GM12891 (cell line): ENCODE results near the gene SET.
"Not testable (repeated sequence)": the region's sequence is repeated elsewhere in the genome, so short reads cannot be mapped to it uniquely, and the experiment has no call there.

Source experiments
- DNase-seq: peaks from one replicate; pipeline ENCODE4 v3.0.0; 2011; ENCODE audit warnings: low spot score; ENCODE audit not compliant: insufficient read length
- FAIRE-seq: peaks from 2 replicates; lab custom pipeline; 2011; peaks lifted over from hg19 to GRCh38; lab: Jason Lieb, UNC
- PAX5 ChIP-seq: IDR thresholded peaks from 2 replicates; pipeline ENCODE4 v1.6.1; 2011; ENCODE audit warnings: low read length, moderate library complexity, mild to moderate bottlenecking; ENCODE audit not compliant: insufficient read depth, severe bottlenecking
- POLR2A ChIP-seq: IDR thresholded peaks from 2 replicates; pipeline ENCODE4 v1.6.1; 2011; ENCODE audit warnings: low read depth, low read length, control low read depth
- POLR2AphosphoS5 ChIP-seq: IDR thresholded peaks from 2 replicates; pipeline ENCODE4 v1.6.1; 2011; ENCODE audit warnings: low read depth, low read length, control low read depth
- POU2F2 ChIP-seq: IDR thresholded peaks from 2 replicates; pipeline ENCODE4 v1.6.1; 2011; ENCODE audit warnings: low read depth, mild to moderate bottlenecking, control low read depth, low read length, moderate library complexity
- SPI1 ChIP-seq: IDR thresholded peaks from 2 replicates; pipeline ENCODE4 v1.6.1; 2011; ENCODE audit warnings: low read depth, low read length, control low read depth
- TAF1 ChIP-seq: IDR thresholded peaks from 2 replicates; pipeline ENCODE4 v1.6.1; 2011; ENCODE audit warnings: low read depth, low read length, control low read depth

SET gene

DNA sequence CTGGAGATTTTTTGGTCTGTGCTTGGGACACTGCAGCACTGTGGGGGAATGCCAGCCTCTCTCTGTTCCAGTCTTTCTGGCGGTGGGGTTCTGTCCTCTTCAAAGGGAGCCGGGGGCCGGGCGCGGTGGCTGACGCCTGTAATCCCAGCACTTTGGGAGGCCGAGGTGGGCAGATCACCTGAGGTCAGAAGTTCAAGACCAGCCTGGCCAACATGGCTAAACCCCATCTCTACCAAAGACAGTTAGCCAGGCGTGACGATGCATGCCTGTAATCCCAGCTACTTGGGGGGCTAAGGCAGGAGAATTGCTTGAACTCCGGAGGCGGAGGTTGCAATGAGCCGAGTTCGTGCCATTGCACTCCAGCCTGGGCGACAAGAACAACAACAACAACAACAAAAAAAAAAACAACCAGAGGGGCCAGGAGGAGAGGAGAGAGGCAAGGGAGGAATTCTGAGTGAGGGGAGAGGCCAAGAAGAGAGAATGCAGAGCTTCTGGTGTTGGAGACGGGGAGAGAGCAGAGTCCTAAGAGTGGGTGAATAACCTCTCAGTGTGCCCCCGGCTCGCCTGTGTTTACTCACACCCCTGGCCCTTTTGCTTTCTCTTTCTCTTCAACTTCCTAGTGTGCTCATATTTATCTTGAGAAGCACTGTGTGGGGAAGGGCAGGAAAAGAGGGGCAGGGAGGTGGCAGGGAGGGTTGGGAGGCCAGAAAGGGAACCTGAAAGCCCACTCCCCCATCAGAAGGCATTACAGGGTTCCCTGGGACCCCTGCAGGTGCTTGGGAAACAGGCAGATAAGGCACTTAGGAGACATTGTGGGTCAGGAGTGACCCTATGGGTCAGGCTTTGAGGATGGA, 3.2 kb upstream of the SET start:
- FAIRE-seq (no peak), DNase-seq (no peak)
- no peak for TF ChIP-seq SPI1
- no peak for TF ChIP-seq PAX5
- TF ChIP-seq POLR2A, result no peak
- no peak for TF ChIP-seq POLR2AphosphoS5
- TF ChIP-seq POU2F2, result no peak
- TF ChIP-seq TAF1, result no peak

DNA sequence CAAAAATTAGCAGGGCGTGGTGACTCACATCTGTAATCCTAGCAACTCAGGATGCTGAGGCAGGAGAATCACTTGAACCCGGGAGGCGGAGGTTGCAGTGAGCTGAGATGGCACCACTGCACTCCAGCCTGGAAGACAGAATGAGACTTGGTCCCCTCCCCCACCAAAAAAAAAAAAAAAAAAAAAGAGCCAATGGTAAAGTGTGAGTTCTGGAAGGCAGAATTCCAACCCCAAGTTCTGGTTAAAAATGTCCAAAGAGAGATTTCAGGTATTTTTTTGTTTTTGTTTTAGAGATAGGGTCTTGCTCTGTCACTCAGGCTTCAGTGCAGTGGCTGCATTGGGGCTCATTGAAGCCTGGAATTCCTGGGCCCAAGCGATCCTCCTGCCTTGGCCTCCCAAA, 1.6 kb upstream of the SET start:
- DNase-seq, result no peak
- TF ChIP-seq POLR2A (no peak), PAX5 (no peak), POLR2AphosphoS5 (no peak), TAF1 (no peak), POU2F2 (no peak), SPI1 (no peak)
- no peak for FAIRE-seq

DNA sequence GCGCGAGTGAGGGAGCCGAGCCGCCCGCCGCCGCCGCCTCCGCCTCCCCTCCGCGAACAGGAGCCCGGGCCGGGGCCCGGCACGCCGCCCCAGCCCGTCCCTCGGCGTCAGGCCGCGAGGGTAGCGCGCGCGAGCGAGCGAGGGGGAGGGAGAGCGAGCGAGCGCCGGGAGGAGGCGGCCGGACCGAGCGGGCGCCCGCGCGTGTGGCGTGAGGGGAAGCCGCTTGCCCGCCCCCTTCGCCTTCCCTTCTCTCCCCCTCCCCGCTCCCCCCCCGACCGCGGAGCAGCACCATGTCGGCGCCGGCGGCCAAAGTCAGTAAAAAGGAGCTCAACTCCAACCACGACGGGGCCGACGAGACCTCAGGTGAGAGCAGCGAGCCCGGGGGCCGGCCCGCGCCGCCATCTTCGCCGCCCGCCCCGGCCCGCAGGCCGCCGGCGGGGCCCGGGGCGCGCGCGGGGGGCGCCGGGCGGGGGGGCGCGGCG, 312 bp downstream of the SET start:
- DNase-seq, result no peak
- FAIRE-seq, result no peak
- no peak for TF ChIP-seq POLR2AphosphoS5
- no peak for TF ChIP-seq PAX5
- TF ChIP-seq SPI1, result no peak
- no peak for TF ChIP-seq TAF1
- no peak for TF ChIP-seq POLR2A
- no peak for TF ChIP-seq POU2F2

DNA sequence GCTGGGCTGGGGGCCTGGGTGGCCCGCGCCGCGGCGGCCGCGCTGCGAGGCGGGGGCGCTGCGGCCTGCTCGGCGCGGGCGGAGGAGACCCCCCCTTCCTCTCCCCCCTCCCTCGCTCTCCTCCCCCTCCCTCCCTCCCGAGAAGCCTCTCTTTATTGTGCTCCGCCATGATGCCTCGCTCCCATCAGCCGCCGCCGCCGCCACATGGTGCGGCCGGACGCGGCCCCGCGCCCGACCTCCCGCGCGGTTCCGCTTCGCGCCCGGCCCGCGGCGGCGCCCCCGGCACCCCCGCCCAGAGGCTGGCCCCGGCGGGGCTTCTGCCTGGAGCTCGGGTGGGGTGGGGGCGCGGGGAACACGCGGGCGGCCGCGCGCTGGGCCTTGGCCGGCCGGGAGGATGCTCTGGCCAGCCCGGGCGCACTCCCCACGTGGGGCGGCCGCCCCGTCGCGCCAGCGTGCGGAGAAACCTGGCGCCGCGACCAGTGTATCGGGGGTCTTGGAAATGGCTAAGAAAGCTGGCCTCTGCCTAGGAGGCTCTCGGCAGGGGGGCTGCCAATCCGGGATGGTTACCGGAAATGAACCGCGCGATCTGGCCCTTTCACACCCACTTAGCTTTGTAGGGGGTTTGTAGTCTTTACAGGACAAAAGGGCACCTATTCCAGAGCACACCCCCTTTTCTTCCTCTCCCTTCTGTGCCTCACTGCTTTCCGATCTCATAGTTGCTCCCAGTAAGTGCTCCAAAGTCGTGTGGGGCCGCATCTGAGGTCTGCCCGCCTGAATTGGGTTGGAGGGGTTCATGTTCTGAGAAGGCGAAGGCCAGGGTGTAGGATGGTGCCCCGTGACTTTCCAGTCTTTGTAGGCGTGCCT, 1.0 kb downstream of the SET start:
- DNase-seq (no peak), FAIRE-seq (no peak)
- peak; percentile 33; the same call in 1 of the 2 replicates for TF ChIP-seq POLR2A
- no peak for TF ChIP-seq POU2F2

DNA sequence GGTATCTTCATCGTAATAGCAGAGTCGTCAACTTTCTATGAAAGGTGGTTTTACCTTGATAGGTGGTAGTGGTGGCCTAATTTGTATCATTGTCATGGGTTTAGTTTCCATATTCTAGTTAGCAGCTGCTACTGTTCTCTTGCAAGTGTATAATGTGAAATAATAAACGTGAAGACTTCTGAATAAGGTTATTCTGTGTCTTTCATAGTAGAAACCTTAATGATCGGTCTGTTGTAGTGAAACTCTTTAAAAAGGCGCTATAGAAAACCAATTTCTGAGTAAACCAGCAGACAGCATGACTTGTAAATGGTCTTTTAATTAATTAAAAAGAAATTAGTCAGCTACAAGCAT, 1.6 kb downstream of the SET start:
- no peak for TF ChIP-seq POLR2AphosphoS5
- TF ChIP-seq TAF1, result no peak
- no peak for TF ChIP-seq POLR2A
- TF ChIP-seq POU2F2, result no peak
- TF ChIP-seq SPI1, result no peak
- TF ChIP-seq PAX5, result no peak
- DNase-seq, result no peak
- no peak for FAIRE-seq

DNA sequence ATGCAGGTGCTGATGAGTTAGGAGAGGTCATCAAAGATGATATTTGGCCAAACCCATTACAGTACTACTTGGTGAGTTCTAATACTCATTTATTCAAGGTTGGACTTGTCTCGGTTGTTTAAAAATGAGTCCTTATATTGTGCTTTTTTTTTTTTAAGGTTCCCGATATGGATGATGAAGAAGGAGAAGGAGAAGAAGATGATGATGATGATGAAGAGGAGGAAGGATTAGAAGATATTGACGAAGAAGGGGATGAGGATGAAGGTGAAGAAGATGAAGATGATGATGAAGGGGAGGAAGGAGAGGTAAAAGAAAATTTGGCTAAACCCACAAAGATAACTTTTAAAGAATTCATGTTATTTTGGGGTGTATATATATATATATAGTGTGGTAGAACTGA, 4.7 kb downstream of the SET start:
- not testable (repeated sequence) for DNase-seq, FAIRE-seq

DNA sequence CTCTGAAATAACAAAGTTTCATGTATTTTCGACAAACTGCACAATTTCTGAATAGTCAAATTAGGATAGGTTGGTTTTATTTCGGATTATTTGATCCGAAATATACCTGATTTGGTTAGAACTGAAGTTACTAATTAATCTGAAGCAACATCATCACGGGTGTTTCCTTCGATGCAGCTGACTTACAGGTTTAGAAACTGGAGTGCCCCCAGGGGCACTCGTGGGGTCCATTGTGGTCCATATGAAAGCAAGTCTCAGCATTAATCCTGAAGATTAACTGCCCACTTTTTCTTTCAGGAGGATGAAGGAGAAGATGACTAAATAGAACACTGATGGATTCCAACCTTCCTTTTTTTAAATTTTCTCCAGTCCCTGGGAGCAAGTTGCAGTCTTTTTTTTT, 5.3 kb downstream of the SET start:
- DNase-seq (no peak), FAIRE-seq (no peak)
- TF ChIP-seq POU2F2 (no peak), POLR2AphosphoS5 (no peak), PAX5 (no peak), TAF1 (no peak), SPI1 (no peak), POLR2A (no peak)

DNA sequence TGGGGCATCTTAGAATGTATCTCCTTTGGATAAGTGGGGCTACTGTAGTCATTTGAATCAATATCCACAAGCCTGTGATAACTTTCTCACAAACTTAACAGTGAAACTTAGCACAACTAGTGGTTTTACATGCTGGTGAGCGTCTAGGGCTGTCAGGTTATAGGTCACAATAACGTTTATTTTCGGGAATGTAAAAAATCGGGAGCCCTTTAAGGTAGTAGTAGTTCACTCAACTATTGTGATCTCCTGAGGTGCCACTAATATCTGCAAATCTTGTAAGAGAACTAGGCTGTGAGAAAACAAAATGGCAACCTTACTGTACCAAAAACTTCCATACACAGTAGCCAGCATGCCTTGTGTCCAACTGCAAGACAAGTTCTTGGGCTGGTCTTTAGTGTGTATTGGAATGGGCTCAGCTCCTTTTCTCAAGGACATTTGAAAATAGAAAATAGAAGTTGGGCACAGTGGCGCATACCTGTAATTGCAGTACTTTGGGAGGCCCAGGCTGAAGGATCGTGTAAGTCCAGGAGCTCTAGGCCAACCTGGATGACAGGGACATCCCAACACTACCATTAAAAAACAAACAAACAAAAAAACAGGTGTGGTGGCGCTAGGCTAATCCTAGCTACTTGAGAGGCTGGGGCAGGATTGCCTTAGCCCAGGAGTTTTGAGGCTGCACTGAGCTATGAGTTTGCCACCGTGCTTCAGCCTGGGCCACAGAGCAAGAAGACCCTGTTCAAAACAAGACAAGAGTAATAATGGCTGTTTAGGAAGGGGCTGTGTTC, 8.1 kb downstream of the SET start:
- no peak for FAIRE-seq

DNA sequence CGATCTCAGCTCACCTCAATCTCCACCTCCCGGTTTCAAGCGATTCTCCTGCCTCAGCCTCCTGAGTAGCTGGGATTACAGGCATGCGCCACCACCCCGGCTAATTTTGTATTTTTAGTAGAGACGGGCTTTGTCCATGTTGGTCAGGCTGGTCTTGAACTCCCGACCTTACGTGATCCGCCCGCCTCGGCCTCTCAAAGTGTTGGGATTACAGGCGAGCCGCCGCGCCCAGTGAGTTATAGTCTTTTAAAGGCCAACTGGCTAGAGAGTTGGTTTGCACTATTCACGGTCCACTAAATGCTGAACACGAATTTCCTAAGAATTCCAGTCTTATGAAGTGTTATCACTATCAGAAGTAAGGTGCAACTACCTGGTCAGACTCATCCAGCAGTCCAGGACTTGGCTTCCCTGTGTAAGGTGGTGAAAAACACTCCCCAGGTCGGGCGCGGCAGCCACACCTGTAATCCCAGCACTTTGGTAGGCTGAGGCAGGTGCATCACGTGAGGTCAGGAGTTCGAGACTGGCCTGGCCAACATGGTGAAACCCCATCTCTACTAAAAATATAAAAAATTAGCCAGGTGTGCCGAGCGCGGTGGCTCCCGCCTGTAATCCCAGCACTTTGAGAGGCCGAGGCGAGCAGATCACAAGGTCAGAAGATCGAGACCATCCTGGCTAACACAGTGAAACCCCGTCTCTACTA, 10.2 kb downstream of the SET start:
- not testable (repeated sequence) for FAIRE-seq, DNase-seq

More for the DNA sequence above, 8.1 kb downstream of the SET start:
- no peak for DNase-seq
- TF ChIP-seq TAF1 (no peak), POU2F2 (no peak), POLR2A (peak; percentile 41; the same call in 1 of the 2 replicates), POLR2AphosphoS5 (peak; percentile 80)

DNA sequence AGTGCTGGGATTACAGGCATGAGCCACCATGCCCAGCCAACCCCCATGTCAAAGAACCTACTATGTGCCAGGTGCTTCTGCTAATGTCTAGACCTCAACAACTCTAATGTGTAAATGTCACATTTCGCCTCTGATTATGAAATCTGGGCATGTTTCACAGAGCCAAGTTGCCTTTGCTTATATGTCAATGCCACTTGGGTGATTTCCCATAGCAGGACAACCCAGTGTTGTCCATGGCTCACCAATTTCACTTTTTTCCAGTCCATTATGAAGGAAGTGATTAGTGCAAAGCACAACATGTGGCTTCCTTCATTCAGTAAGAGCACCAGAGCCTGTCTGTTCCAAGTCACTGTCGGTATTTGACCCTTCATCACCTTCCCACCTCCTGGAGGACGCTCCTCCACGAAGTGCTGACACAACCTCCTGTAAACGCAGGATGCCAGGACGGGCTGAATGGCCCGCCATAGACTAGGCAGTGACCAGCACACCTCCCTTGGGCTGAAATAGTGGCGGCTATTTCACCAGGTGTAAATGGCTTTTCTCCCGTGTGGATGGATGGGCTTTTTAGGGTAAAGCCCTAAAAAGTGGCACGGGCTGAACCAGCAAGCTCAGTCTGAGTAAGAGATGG, 12.3 kb downstream of the SET start:
- TF ChIP-seq POLR2AphosphoS5, result no peak
- no peak for TF ChIP-seq TAF1
- no peak for TF ChIP-seq PAX5
- TF ChIP-seq POU2F2, result no peak
- no peak for TF ChIP-seq SPI1
- DNase-seq (no peak), FAIRE-seq (no peak)
